ENCODE data around the gene PPM1B. TPM values are rescaled to one million over a fixed set of nuclear protein-coding genes. Genes with fewer than 3 reads are reported as not detected.
"Not testable (repeated sequence)": the region's sequence is repeated elsewhere in the genome, so short reads cannot be mapped to it uniquely, and the experiment has no call there.

Gene PPM1B
- total and polyA plus RNA-seq, 11 donors: 22.6 to 65.9 (median 48.0) TPM

DNA sequence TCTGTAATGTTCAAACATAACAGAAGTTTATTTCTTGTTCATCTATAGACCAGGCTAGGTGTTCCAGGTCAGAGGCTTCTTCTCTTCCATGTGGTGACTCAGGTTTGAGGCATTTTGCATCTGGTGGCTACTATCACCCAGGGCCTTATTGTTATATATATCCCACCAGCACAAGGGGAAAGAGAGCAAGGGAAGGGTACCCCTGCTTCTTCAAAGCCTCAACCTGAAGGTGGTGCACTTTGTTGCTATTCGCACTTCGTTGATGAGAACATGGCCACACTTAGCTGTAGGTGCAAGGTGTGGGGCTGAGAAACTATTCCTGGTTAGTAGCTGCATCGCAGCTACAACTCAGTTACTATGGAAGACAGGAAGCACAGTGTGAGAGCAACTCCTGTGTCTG, 79.2 kb downstream of the PPM1B start:
- no peak for TF ChIP-seq POLR2A (IDR thresholded peaks at IDR 0.05)
- TF ChIP-seq, protein P1, sequence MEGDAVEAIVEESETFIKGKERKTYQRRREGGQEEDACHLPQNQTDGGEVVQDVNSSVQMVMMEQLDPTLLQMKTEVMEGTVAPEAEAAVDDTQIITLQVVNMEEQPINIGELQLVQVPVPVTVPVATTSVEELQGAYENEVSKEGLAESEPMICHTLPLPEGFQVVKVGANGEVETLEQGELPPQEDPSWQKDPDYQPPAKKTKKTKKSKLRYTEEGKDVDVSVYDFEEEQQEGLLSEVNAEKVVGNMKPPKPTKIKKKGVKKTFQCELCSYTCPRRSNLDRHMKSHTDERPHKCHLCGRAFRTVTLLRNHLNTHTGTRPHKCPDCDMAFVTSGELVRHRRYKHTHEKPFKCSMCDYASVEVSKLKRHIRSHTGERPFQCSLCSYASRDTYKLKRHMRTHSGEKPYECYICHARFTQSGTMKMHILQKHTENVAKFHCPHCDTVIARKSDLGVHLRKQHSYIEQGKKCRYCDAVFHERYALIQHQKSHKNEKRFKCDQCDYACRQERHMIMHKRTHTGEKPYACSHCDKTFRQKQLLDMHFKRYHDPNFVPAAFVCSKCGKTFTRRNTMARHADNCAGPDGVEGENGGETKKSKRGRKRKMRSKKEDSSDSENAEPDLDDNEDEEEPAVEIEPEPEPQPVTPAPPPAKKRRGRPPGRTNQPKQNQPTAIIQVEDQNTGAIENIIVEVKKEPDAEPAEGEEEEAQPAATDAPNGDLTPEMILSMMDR (IDR thresholded peaks at IDR 0.05): no peak
- 75 to 92% (median 82%) methylated on average over 3 of the region's 3 CpGs for WGBS, 4 donors

DNA sequence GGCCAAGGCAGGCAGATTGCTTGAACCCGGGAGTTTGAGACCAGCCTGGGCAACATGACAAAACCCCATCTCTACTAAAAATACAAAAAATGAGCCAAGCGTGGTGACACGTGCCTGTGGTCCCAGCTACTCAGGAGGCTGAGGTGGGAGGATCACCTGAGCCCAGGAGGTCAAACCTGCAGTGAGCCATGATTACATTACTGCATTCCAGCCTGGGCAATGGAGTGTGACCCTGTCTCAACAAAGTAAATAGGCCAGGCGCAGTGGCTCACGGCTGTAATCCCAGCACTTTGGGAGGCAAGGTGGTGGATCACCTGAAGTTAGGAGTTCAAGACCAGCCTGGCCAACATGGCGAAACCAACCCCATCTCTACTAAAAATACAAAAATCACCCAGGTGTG, 80.6 kb downstream of the PPM1B start:
- not testable (repeated sequence) for H3K36me3 ChIP-seq, DNase-seq, H3K4me3 ChIP-seq, H3K27me3 ChIP-seq, ATAC-seq, H3K4me1 ChIP-seq, H3K27ac ChIP-seq
- WGBS, 4 donors: 91 to 96% (median 94%) methylated on average over 6 of the region's 6 CpGs
- intact Hi-C loops (cut with DNase I): loop anchor here in 8 of 10 donors (5.0 to 10.0 kb wide), 9 partner anchors 46 to 708 kb away; no protein-coding TSS in a partner anchor
- peaks cover 0 to 19% (median 2%) of the 10 kb centered on the region in 12 donors for H3K9me3 ChIP-seq

More for the DNA sequence above, 79.2 kb downstream of the PPM1B start:
- no peak overlapping the region for H3K27ac ChIP-seq
- intact Hi-C loops (cut with DNase I): loop anchor here in 8 of 10 donors (5.0 to 10.0 kb wide), 9 partner anchors 47 to 709 kb away; no protein-coding TSS in a partner anchor
- H3K9me3 ChIP-seq: peaks cover 0 to 12% (median 2%) of the 10 kb centered on the region in 12 donors
- ATAC-seq (no peak), DNase-seq (no peak)
- no peaks in the 10 kb centered on the region for H3K36me3 ChIP-seq
- H3K4me3 ChIP-seq: no peak overlapping the region
- H3K27me3 ChIP-seq: no peaks in the 10 kb centered on the region
- peaks cover 0 to 12% (median 1%) of the 10 kb centered on the region in 12 donors for H3K4me1 ChIP-seq

DNA sequence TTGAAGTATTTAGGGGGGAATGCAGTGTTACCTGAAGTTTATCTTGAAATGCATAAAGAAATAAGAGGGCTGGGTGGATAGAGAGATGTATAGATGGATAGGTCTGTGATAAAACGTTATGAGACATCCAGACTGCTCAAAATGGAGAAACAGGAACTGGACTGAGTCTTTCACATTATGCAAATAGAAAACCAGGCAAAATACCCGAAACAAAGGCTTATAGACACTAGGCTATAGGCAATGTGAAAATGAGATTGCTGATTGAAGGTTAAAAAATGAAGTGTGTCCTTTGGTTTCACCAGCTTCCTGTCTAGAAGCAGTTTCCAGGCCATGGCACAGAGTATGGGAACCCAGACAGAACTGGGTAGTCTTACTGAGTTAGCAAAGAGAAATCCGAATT, 81.7 kb downstream of the PPM1B start:
- intact Hi-C loops (cut with DNase I): no loop called here
- TF ChIP-seq, protein P1 (IDR thresholded peaks at IDR 0.05): no peak
- no peak for TF ChIP-seq POLR2A (IDR thresholded peaks at IDR 0.05)
- no peaks in the 10 kb centered on the region for H3K4me1 ChIP-seq
- WGBS, 4 donors: 61 to 76% (median 68%) methylated on average over 3 of the region's 3 CpGs
- ATAC-seq: no peak
- no peaks in the 10 kb centered on the region for H3K36me3 ChIP-seq
- DNase-seq: no peak
- no peak overlapping the region for H3K27ac ChIP-seq
- no peaks in the 10 kb centered on the region for H3K27me3 ChIP-seq
- no peak overlapping the region for H3K4me3 ChIP-seq
- peaks cover 0 to 19% (median 2%) of the 10 kb centered on the region in 12 donors for H3K9me3 ChIP-seq

DNA sequence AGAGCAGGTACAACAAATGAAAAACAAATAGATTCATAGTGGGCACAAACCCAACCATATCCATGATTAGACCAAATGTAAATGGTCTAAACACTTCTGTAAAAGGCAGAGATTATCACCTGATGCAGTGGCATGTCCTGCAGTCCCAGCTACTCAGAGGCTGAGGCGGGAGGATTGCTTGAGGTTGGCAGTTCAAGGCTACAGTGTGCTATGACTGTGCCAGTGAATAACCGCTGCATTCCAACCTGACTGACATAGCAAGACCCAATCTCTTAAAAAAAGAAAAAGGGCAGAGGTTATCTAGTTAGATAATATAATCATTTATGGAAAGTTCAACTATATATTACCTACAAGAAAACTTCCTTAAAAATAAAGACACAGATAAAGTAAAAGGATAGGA, 85.3 kb downstream of the PPM1B start:
- no peaks in the 10 kb centered on the region for H3K27me3 ChIP-seq
- WGBS, 4 donors: 93 to 98% (median 95%) methylated on average over 2 of the region's 2 CpGs
- H3K4me3 ChIP-seq: no peak overlapping the region
- ATAC-seq: no peak
- H3K36me3 ChIP-seq: no peaks in the 10 kb centered on the region
- H3K9me3 ChIP-seq: peaks cover 0 to 19% (median 2%) of the 10 kb centered on the region in 12 donors
- H3K27ac ChIP-seq: no peak overlapping the region
- TF ChIP-seq, protein P1 (IDR thresholded peaks at IDR 0.05): no peak
- TF ChIP-seq POLR2A (IDR thresholded peaks at IDR 0.05): no peak
- intact Hi-C loops (cut with DNase I): no loop called here
- no peak for DNase-seq
- no peaks in the 10 kb centered on the region for H3K4me1 ChIP-seq

DNA sequence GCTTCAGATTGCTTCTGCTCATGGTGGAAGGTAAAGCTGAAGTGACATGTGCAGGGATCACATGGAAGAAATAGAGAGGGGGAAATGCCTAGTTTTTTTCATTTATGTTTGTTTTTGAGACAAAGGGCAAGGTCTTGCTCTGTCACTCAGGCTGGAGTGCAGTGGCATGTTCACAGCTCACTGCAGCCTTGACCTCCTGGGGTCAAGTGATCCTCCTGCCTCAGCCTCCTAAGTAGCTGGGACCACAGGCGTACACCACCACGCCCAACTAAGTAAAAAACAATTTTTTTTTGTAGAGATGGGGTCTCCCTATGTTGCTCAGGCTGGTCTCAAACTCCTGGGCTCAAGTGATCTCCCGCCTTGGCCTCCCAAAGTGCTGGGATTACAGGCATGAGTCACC, 87.0 kb downstream of the PPM1B start:
- H3K27ac ChIP-seq; H3K36me3 ChIP-seq; ATAC-seq; DNase-seq; H3K4me1 ChIP-seq; intact Hi-C loops (cut with DNase I); H3K4me3 ChIP-seq; H3K27me3 ChIP-seq: not testable (repeated sequence)
- H3K9me3 ChIP-seq: peaks cover 0 to 19% (median 2%) of the 10 kb centered on the region in 12 donors
- WGBS, 4 donors: 87 to 92% (median 89%) methylated on average over 3 of the region's 3 CpGs

DNA sequence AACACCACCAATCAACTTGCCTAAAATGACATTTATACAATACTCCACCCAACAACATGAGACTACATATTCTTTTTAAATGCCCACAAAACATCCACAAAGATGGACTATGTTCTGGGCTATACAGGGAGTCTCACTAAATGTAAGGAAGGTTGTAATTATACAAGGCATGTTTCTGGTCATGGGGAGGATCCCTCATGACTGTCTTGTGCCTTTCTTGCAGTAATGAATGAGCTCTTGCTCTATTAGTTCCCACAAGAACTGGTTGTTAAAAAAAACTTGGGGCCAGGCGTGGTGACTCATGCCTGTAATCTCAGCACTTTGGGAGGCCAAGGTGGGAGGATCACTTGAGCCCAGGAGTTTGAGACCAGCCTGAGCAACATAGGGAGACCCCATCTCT, 89.1 kb downstream of the PPM1B start:
- H3K36me3 ChIP-seq; H3K27me3 ChIP-seq; DNase-seq; intact Hi-C loops (cut with DNase I); ATAC-seq; H3K27ac ChIP-seq; H3K4me1 ChIP-seq; H3K9me3 ChIP-seq; H3K4me3 ChIP-seq: not testable (repeated sequence)
- WGBS, 4 donors: 83 to 89% (median 86%) methylated on average over 1 of the region's 1 CpG

Data from heart left ventricle (tissue), 16 donors.